Mesendoderm (in vitro differentiated cells): ENCODE data around the gene SOX5.
A peak's percentile ranks its signal among the peaks of the same experiment; 100 is the strongest.

ENCODE experiments used
- DNase-seq: peaks from one replicate; pipeline ENCODE4 v3.0.0; 2013
- H2AK5ac ChIP-seq: 2 replicates; pipeline ENCODE4 v1.6.1; 2013; ENCODE audit warnings: low read length, inconsistent platforms
- H2BK120ac ChIP-seq: 2 replicates; pipeline ENCODE4 v1.6.1; 2013; ENCODE audit warnings: low read depth, mild to moderate bottlenecking, low read length, moderate library complexity, mixed read lengths
- H2BK15ac ChIP-seq: replicated peaks from 2 replicates; pipeline ENCODE4 v1.6.1; 2013; ENCODE audit warnings: low read depth, mild to moderate bottlenecking, moderate library complexity
- H2BK5ac ChIP-seq: 2 replicates; pipeline ENCODE4 v1.6.1; 2013; ENCODE audit warnings: low read length, inconsistent platforms
- H3K18ac ChIP-seq: 2 replicates; pipeline ENCODE4 v1.6.1; 2013; ENCODE audit warnings: mild to moderate bottlenecking, low read length, mixed read lengths
- H3K23ac ChIP-seq: one replicate; pipeline ENCODE4 v1.6.1; 2013; ENCODE audit warnings: low read length
- H3K27ac ChIP-seq: 2 replicates; pipeline ENCODE4 v1.5.1; 2013; ENCODE audit warnings: low read depth, mild to moderate bottlenecking, inconsistent platforms, low read length, moderate library complexity
- H3K27me3 ChIP-seq: 2 replicates; pipeline ENCODE4 v1.6.1; 2013; ENCODE audit warnings: low read length, control low read depth, mild to moderate bottlenecking, inconsistent platforms; ENCODE audit not compliant: insufficient read depth, poor library complexity
- H3K36me3 ChIP-seq: 2 replicates; pipeline ENCODE4 v1.6.1; 2013; ENCODE audit warnings: low read length, inconsistent platforms; ENCODE audit not compliant: control insufficient read depth, insufficient read depth
- H3K4ac ChIP-seq: one replicate; pipeline ENCODE4 v1.6.1; 2013; ENCODE audit warnings: low read depth, mild to moderate bottlenecking, low read length, moderate library complexity
- H3K4me1 ChIP-seq: 2 replicates; pipeline ENCODE4 v1.6.1; 2013; ENCODE audit warnings: low read depth, low read length, inconsistent platforms; ENCODE audit not compliant: control insufficient read depth
- H3K4me2 ChIP-seq: 2 replicates; pipeline ENCODE4 v1.6.1; 2013; ENCODE audit warnings: low read length
- H3K4me3 ChIP-seq: 2 replicates; pipeline ENCODE4 v1.5.1; 2013; ENCODE audit warnings: mild to moderate bottlenecking, low read length
- H3K56ac ChIP-seq: one replicate; pipeline ENCODE4 v1.6.1; 2013; ENCODE audit warnings: low read length
- H3K79me1 ChIP-seq: 2 replicates; pipeline ENCODE4 v1.6.1; 2013; ENCODE audit warnings: low read length, inconsistent platforms
- H3K79me2 ChIP-seq: 2 replicates; pipeline ENCODE4 v1.6.1; 2013; ENCODE audit warnings: mild to moderate bottlenecking, low read length; ENCODE audit not compliant: control insufficient read depth, insufficient read depth
- H3K9ac ChIP-seq: 2 replicates; pipeline ENCODE4 v1.6.1; 2013; ENCODE audit warnings: low read length, inconsistent platforms
- H4K5ac ChIP-seq: one replicate; pipeline ENCODE4 v1.6.1; 2013; ENCODE audit warnings: low read length
- H4K8ac ChIP-seq: one replicate; pipeline ENCODE4 v1.6.1; 2013; ENCODE audit warnings: low read depth, mild to moderate bottlenecking, control low read depth, low read length, moderate library complexity
- WGBS: extraction: QIAGEN DNeasy Blood & Tissue Kit; methylation state at CpG from one replicate; pipeline ENCODE4 v1.1.7; 2013; ENCODE audit warnings: low lambda C conversion rate, missing lambda C conversion rate; ENCODE audit not compliant: insufficient coverage; ENCODE audit errors: extremely low coverage; 5-methylcytosine and 5-hydroxymethylcytosine counted together

SOX5 gene

DNA sequence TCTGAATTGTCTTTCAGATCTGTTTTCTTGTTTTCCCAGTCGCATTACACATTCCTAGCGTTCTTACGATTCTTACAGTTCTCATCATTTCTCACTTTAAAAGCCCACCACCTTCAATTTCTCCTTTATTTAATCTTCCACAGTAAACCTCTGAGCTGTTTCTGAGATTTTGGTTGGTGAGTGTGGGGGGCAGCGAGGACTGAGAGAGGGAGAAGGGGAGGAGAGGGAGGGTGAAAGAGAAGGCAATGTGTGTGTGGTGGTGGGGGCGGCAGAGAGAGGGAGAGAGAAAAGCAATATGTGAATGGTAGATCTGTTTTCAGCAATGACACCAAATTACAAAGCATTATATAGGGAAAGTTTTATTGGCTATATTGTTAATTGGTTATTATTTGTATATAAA lies 282.6 kb downstream of the SOX5 start:
- Histone ChIP-seq H2BK15ac (no peak overlapping the region), H3K18ac (no peak overlapping the region), H2BK120ac (no peak overlapping the region), H3K9ac (no peak overlapping the region), H3K79me1 (no peaks in the 10 kb centered on the region), H3K27me3 (no peaks in the 10 kb centered on the region), H3K36me3 (no peaks in the 10 kb centered on the region), H4K5ac (no peak overlapping the region), H2BK5ac (no peak overlapping the region), H2AK5ac (no peak overlapping the region), H3K23ac (no peak overlapping the region), H3K79me2 (no peaks in the 10 kb centered on the region), H3K4ac (no peak overlapping the region), H3K4me3 (no peak overlapping the region), H3K27ac (no peak overlapping the region), H3K56ac (no peak overlapping the region), H4K8ac (no peak overlapping the region), H3K4me2 (no peak overlapping the region), H3K4me1 (no peaks in the 10 kb centered on the region)
- peak; percentile 51 for DNase-seq
- WGBS, result no CpG with 5 or more reads among the region's 5 CpGs

DNA sequence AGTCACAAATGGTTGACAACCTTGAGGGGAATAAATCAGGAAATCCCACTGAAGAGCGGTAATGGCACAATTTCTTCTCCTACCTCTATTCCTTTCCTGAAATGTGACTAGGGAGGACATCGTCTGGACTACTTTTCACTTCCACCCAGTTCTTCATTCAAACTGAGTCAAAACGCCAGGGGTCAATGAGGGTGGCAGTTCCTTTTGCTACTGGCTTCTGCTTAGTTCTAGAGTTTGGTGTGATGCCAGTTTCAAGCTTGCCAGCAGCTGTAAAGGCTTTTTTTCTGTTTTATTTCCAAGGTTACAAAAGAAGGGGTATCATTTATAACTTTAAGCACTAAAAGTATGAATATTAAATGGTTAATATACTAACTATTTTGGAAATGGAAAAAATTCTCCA lies 286.5 kb downstream of the SOX5 start:
- no peak overlapping the region for H3K27ac ChIP-seq
- H2AK5ac ChIP-seq, result no peak overlapping the region
- H3K4ac ChIP-seq, result no peak overlapping the region
- H3K56ac ChIP-seq, result no peak overlapping the region
- H3K9ac ChIP-seq, result no peak overlapping the region
- H4K5ac ChIP-seq, result no peak overlapping the region
- no peak overlapping the region for H3K4me2 ChIP-seq
- no peak overlapping the region for H2BK15ac ChIP-seq
- H3K23ac ChIP-seq, result no peak overlapping the region
- no peaks in the 10 kb centered on the region for H3K79me2 ChIP-seq
- no peak overlapping the region for H2BK5ac ChIP-seq
- no peak overlapping the region for H4K8ac ChIP-seq
- WGBS, result no CpG with 5 or more reads among the region's 3 CpGs
- no peak overlapping the region for H3K18ac ChIP-seq
- no peak for DNase-seq
- H3K4me1 ChIP-seq, result no peaks in the 10 kb centered on the region
- no peak overlapping the region for H2BK120ac ChIP-seq
- no peaks in the 10 kb centered on the region for H3K36me3 ChIP-seq
- H3K79me1 ChIP-seq, result no peaks in the 10 kb centered on the region
- no peak overlapping the region for H3K4me3 ChIP-seq
- H3K27me3 ChIP-seq, result no peaks in the 10 kb centered on the region

GRCh38 chr12:23659131-23659530 lies 290.3 kb downstream of the SOX5 start:
- H2BK15ac ChIP-seq, result no peak overlapping the region
- no peaks in the 10 kb centered on the region for H3K79me1 ChIP-seq
- no peak overlapping the region for H2AK5ac ChIP-seq
- H3K9ac ChIP-seq, result no peak overlapping the region
- no peak overlapping the region for H2BK5ac ChIP-seq
- no peak overlapping the region for H3K56ac ChIP-seq
- DNase-seq, result no peak
- H3K23ac ChIP-seq, result no peak overlapping the region
- H2BK120ac ChIP-seq, result no peak overlapping the region
- H3K4ac ChIP-seq, result no peak overlapping the region
- no peak overlapping the region for H3K4me2 ChIP-seq
- H3K18ac ChIP-seq, result no peak overlapping the region
- no peak overlapping the region for H3K4me3 ChIP-seq
- H3K27me3 ChIP-seq, result no peaks in the 10 kb centered on the region
- no peak overlapping the region for H4K5ac ChIP-seq
- H3K79me2 ChIP-seq, result no peaks in the 10 kb centered on the region
- no peak overlapping the region for H4K8ac ChIP-seq
- no peak overlapping the region for H3K27ac ChIP-seq
- H3K36me3 ChIP-seq, result no peaks in the 10 kb centered on the region
- no peaks in the 10 kb centered on the region for H3K4me1 ChIP-seq
- WGBS, result no CpG with 5 or more reads among the region's 6 CpGs

DNA sequence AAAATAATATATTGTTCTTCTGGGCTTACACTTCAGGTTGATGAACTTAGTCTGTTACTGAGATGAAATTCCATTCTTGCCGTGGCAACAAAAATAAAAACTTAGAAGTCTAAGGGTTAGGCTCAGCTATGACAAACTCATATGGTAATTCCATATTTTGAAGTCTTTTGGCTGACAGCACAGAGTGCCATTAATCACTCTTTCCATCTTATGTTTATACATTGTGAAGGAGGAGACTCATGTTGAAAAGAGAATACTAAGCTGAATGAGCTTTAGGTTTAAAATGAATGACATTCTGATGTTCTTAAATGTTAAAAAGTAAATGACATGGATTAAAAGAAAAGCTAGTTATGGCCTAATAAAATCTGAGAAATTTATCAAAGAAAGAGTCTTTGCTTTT lies 291.9 kb downstream of the SOX5 start:
- Histone ChIP-seq H3K4ac (no peak overlapping the region), H3K4me1 (no peaks in the 10 kb centered on the region), H3K4me3 (no peak overlapping the region), H4K5ac (no peak overlapping the region), H3K9ac (no peak overlapping the region), H3K79me2 (no peaks in the 10 kb centered on the region), H2BK120ac (no peak overlapping the region), H2AK5ac (no peak overlapping the region), H3K18ac (no peak overlapping the region), H4K8ac (no peak overlapping the region), H3K4me2 (no peak overlapping the region), H3K79me1 (no peaks in the 10 kb centered on the region), H3K27ac (no peak overlapping the region), H2BK15ac (no peak overlapping the region), H2BK5ac (no peak overlapping the region), H3K56ac (no peak overlapping the region), H3K23ac (no peak overlapping the region), H3K27me3 (no peaks in the 10 kb centered on the region), H3K36me3 (no peaks in the 10 kb centered on the region)
- DNase-seq, result no peak
- no CpG with 5 or more reads among the region's 1 CpG for WGBS

DNA sequence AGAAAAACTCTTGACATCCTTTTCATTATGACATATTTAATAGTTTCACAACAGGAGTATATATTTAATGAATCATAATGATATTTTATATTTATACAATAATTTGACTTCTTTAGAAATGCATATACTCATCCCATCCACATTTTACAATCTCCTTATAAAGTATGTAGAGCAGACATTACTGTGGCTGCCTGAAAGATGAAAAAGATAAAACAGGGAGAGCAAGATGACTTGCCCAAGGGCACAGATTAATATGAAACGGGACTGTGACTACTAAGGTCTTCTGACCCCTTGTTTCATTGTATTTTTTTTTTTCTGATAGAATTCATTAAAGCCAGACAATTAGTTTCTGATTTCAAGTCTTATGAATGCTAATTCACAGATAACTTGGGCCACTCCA lies 293.6 kb downstream of the SOX5 start:
- Histone ChIP-seq H3K4me3 (no peak overlapping the region), H3K23ac (no peak overlapping the region), H3K4me2 (no peak overlapping the region), H3K4me1 (no peaks in the 10 kb centered on the region), H2BK5ac (no peak overlapping the region), H3K27me3 (no peaks in the 10 kb centered on the region), H3K36me3 (no peaks in the 10 kb centered on the region), H2BK120ac (no peak overlapping the region), H2AK5ac (no peak overlapping the region), H3K4ac (no peak overlapping the region), H3K9ac (no peak overlapping the region), H3K79me2 (no peaks in the 10 kb centered on the region), H3K27ac (no peak overlapping the region), H3K79me1 (no peaks in the 10 kb centered on the region), H3K18ac (no peak overlapping the region), H3K56ac (no peak overlapping the region), H4K8ac (no peak overlapping the region), H4K5ac (no peak overlapping the region), H2BK15ac (no peak overlapping the region)
- no CpG with 5 or more reads among the region's 1 CpG for WGBS
- DNase-seq, result no peak

GRCh38 chr12:23655112-23655511 lies 294.4 kb downstream of the SOX5 start:
- H3K56ac ChIP-seq, result no peak overlapping the region
- no peak overlapping the region for H2BK15ac ChIP-seq
- H3K23ac ChIP-seq, result no peak overlapping the region
- no CpG with 5 or more reads among the region's 4 CpGs for WGBS
- H2AK5ac ChIP-seq, result no peak overlapping the region
- H3K9ac ChIP-seq, result no peak overlapping the region
- H3K18ac ChIP-seq, result no peak overlapping the region
- no peak overlapping the region for H3K27ac ChIP-seq
- no peak overlapping the region for H2BK5ac ChIP-seq
- no peak overlapping the region for H3K4me2 ChIP-seq
- H3K4me3 ChIP-seq, result no peak overlapping the region
- H3K4ac ChIP-seq, result no peak overlapping the region
- H3K27me3 ChIP-seq, result no peaks in the 10 kb centered on the region
- no peaks in the 10 kb centered on the region for H3K79me1 ChIP-seq
- DNase-seq, result no peak
- H3K36me3 ChIP-seq, result no peaks in the 10 kb centered on the region
- no peak overlapping the region for H4K8ac ChIP-seq
- H4K5ac ChIP-seq, result no peak overlapping the region
- H3K4me1 ChIP-seq, result no peaks in the 10 kb centered on the region
- H3K79me2 ChIP-seq, result no peaks in the 10 kb centered on the region
- H2BK120ac ChIP-seq, result no peak overlapping the region
